HCT116 (cell line): ENCODE measurements around the gene UBAC2. TPM values are rescaled to one million over a fixed set of nuclear protein-coding genes. Genes with fewer than 3 reads are reported as not detected.

Experiments used
- ATAC-seq: fragments of 200-7000 bp; cut with Tn5 transposase; 2 replicates; pipeline ENCODE4 v1.9.1; 2020; ENCODE audit warnings: mild to moderate bottlenecking, moderate library complexity
- BruUV-seq: library from RNA; stranded (reverse); fragments of 400-500 nt; replicated peaks from 2 replicates; lab custom pipeline; 2021; lab: Mats Ljungman, UMichigan
- CTCF ChIA-PET: fragments of 300-600 bp; sonication (Branson Sonifier 250); formaldehyde crosslinking; loops from one replicate; lab custom pipeline; 2021; ENCODE audit warnings: antibody characterized with exemption; lab: Charles Lee
- POLR2A ChIA-PET: fragments of 300-600, 350-600 bp; sonication (Branson Sonifier 250); formaldehyde crosslinking; loops from one replicate; lab custom pipeline; 2021; ENCODE audit warnings: antibody characterized with exemption; lab: Charles Lee
- RAD21 ChIA-PET, 2 experiments: fragments of 300-600 bp; sonication (Branson Sonifier 250); formaldehyde crosslinking; loops; one replicate each; lab custom pipeline; 2023; ENCODE audit warnings: low total read pairs in 2 of 2; ENCODE audit not compliant: uncharacterized antibody in 2 of 2, unreplicated experiment in 2 of 2, low non-redundant PET in 1 of 2; lab: Charles Lee
- DNase-seq: peaks from one replicate; pipeline ENCODE4 v3.0.0-alpha.2; 2010; ENCODE audit warnings: low read depth, low spot score
- H2AFZ ChIP-seq: fragments of 200-600 bp; shearing (Covaris generic), sonication (generic); 2 replicates; pipeline ENCODE4 v1.6.1; 2017; ENCODE audit warnings: low read depth, mixed run types, mixed read lengths, antibody characterized with exemption, low read length; ENCODE audit not compliant: poor library complexity, severe bottlenecking
- H3K27ac ChIP-seq: 2 replicates; pipeline ENCODE4 v1.5.1; 2012; ENCODE audit warnings: low read depth, low read length
- H3K27me3 ChIP-seq: fragments of 200-600 bp; sonication (generic); 2 replicates; pipeline ENCODE4 v1.6.1; 2016; ENCODE audit warnings: mixed run types, low read length, mixed read lengths; ENCODE audit not compliant: insufficient read depth
- H3K36me3 ChIP-seq, 2 experiments: fragments of 200-500 bp in 1 of 2; fragments of 200-600 bp in 1 of 2; sonication (Bioruptor generic) in 1 of 2; sonication (generic) in 1 of 2; 2 replicates each; pipeline versions ENCODE4 v1.5.1 to v1.6.1; 2014 to 2016; ENCODE audit warnings: low read length in 2 of 2, inconsistent platforms in 1 of 2, mixed read lengths in 1 of 2, mixed run types in 1 of 2; ENCODE audit not compliant: insufficient read depth in 2 of 2, control insufficient read depth in 1 of 2
- H3K4me1 ChIP-seq, 2 experiments: fragments of 200-600 bp in 1 of 2; sonication (generic) in 1 of 2; 2 replicates each; pipeline versions ENCODE4 v1.5.1 to v1.6.1; 2012 to 2017; ENCODE audit warnings: low read length in 2 of 2, inconsistent platforms in 1 of 2, mild to moderate bottlenecking in 1 of 2, mixed read lengths in 1 of 2, mixed run types in 1 of 2, moderate library complexity in 1 of 2; ENCODE audit not compliant: insufficient read depth in 2 of 2, control insufficient read depth in 1 of 2
- H3K4me2 ChIP-seq: fragments of 200-600 bp; sonication (generic); 2 replicates; pipeline ENCODE4 v1.6.1; 2017; ENCODE audit warnings: mixed run types, low read length, mixed read lengths
- H3K4me3 ChIP-seq, 2 experiments: fragments of 200-600 bp in 1 of 2; sonication (generic) in 1 of 2; replicated peaks in 1 of 2; 2 replicates each; pipeline ENCODE4 v1.5.1; 2011 to 2016; ENCODE audit warnings: low read length in 2 of 2, control low read depth in 1 of 2, low read depth in 1 of 2, mild to moderate bottlenecking in 1 of 2, mixed read lengths in 1 of 2, mixed run types in 1 of 2
- H3K79me2 ChIP-seq: fragments of 200-600 bp; sonication (generic); 2 replicates; pipeline ENCODE4 v1.6.1; 2017; ENCODE audit warnings: mild to moderate bottlenecking, mixed run types, low read length, moderate library complexity, mixed read lengths; ENCODE audit not compliant: insufficient read depth
- H3K9ac ChIP-seq: fragments of 200-600 bp; sonication (generic); 2 replicates; pipeline ENCODE4 v1.6.1; 2016; ENCODE audit warnings: low read length, mixed read lengths
- H3K9me2 ChIP-seq: fragments of 200-600 bp; sonication (generic), shearing (Covaris generic); 2 replicates; pipeline ENCODE4 v1.6.1; 2017; ENCODE audit warnings: mixed run types, mild to moderate bottlenecking, moderate library complexity; ENCODE audit not compliant: insufficient read depth
- H3K9me3 ChIP-seq, 2 experiments: fragments of 200-500 bp in 1 of 2; fragments of 200-600 bp in 1 of 2; sonication (Bioruptor generic) in 1 of 2; sonication (generic) in 1 of 2; 2 replicates each; pipeline ENCODE4 v1.6.1; 2014 to 2017; ENCODE audit warnings: low read length in 2 of 2, mixed read lengths in 2 of 2, inconsistent platforms in 1 of 2, low read depth in 1 of 2, mild to moderate bottlenecking in 1 of 2, mixed run types in 1 of 2, moderate library complexity in 1 of 2; ENCODE audit not compliant: control insufficient read depth in 1 of 2, insufficient read depth in 1 of 2
- H4K20me1 ChIP-seq: fragments of 200-600 bp; sonication (generic), shearing (Covaris generic); 2 replicates; pipeline ENCODE4 v1.6.1; 2017; ENCODE audit warnings: mixed run types, mild to moderate bottlenecking, moderate library complexity; ENCODE audit not compliant: insufficient read depth
- EZH2phosphoT487 ChIP-seq: fragments of 200-600 bp; IDR thresholded peaks from 2 replicates; pipeline ENCODE4 v1.6.1; 2018; ENCODE audit warnings: antibody characterized with exemption, borderline replicate concordance
- FOSL1 ChIP-seq: IDR thresholded peaks from 2 replicates; pipeline ENCODE4 v1.6.1; 2012; ENCODE audit warnings: low read depth
- JUND ChIP-seq: IDR thresholded peaks from 2 replicates; pipeline ENCODE4 v1.6.1; 2012
- POLR2AphosphoS5 ChIP-seq: IDR thresholded peaks from 2 replicates; pipeline ENCODE4 v1.6.1; 2011; ENCODE audit warnings: mild to moderate bottlenecking, low read depth, low read length, moderate library complexity
- REST ChIP-seq: IDR thresholded peaks from 2 replicates; pipeline ENCODE4 v1.6.1; 2012; ENCODE audit warnings: low read depth
- SP1 ChIP-seq: IDR thresholded peaks from 2 replicates; pipeline ENCODE4 v1.6.1; 2012; ENCODE audit warnings: low read depth
- ZNF274 ChIP-seq: fragments of 200-500 bp; sonication (Bioruptor generic); IDR thresholded peaks from 2 replicates; pipeline ENCODE4 v1.6.1; 2014; ENCODE audit warnings: mild to moderate bottlenecking, low read depth, low read length, inconsistent platforms
- intact Hi-C: fragments of 100-400 bp; cut with micrococcal nuclease; formaldehyde crosslinking; loops from 2 replicates; pipeline ENCODE4 v1.10.0; 2022
- total RNA-seq: library from RNA; stranded (reverse); gene quantifications from one replicate; pipeline ENCODE4 v1.2.1, GENCODE V29; 2021; ENCODE audit not compliant: unreplicated experiment
- TF ChIP-seq, protein P1 (sequence below): IDR thresholded peaks from 2 replicates; pipeline ENCODE4 v1.6.1; 2012

The UBAC2 gene
- total RNA-seq, 1 experiment from 2014 or later = 67.4 TPM

- peak overlapping the region; percentile 43 for H3K9ac ChIP-seq
- peaks cover 22% of the 10 kb centered on the region for H3K79me2 ChIP-seq
- TF ChIP-seq FOSL1 (no peak), JUND (no peak), EZH2phosphoT487 (no peak), POLR2AphosphoS5 (no peak), SP1 (no peak)
- TF ChIP-seq, protein P1, sequence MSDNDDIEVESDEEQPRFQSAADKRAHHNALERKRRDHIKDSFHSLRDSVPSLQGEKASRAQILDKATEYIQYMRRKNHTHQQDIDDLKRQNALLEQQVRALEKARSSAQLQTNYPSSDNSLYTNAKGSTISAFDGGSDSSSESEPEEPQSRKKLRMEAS = no peak
- H3K4me3 ChIP-seq = no peak overlapping the region
- intact Hi-C loops = no loop called here
- CTCF ChIA-PET = interaction anchor here (1.7 kb wide), 1 partner anchor 47 kb away, joined by 4 read pairs; no protein-coding TSS in a partner anchor
- H3K4me2 ChIP-seq = peak overlapping the region; percentile 68
- no TSS peak for BruUV-seq
- H4K20me1 ChIP-seq = no peaks in the 10 kb centered on the region
- peaks cover 85 to 99% of the 10 kb centered on the region in 2 experiments for H3K4me1 ChIP-seq
- no peak overlapping the region for H2AFZ ChIP-seq
- DNase-seq (no peak), ATAC-seq (no peak)
- no peaks in the 10 kb centered on the region for H3K9me2 ChIP-seq
- POLR2A ChIA-PET = no interaction called here
- no peaks in the 10 kb centered on the region for H3K9me3 ChIP-seq
- H3K27ac ChIP-seq = peak overlapping the region; percentile 56; the same call in 1 of the 2 replicates
- RAD21 ChIA-PET = no interaction called here
- H3K36me3 ChIP-seq = no peaks in the 10 kb centered on the region
- no peaks in the 10 kb centered on the region for H3K27me3 ChIP-seq
Measured at GRCh38 chr13:99316657-99317256, 116.1 kb downstream of the UBAC2 start.

GRCh38 chr13:99320693-99321481 lies 120.2 kb downstream of the UBAC2 start:
- Histone ChIP-seq H2AFZ (no peak overlapping the region), H3K27ac (no peak overlapping the region), H3K4me1 (peaks cover 78 to 85% of the 10 kb centered on the region in 2 experiments), H3K79me2 (peaks cover 12% of the 10 kb centered on the region), H3K9me2 (no peaks in the 10 kb centered on the region), H3K36me3 (no peaks in the 10 kb centered on the region), H3K9me3 (no peaks in the 10 kb centered on the region), H4K20me1 (no peaks in the 10 kb centered on the region), H3K4me3 (no peak overlapping the region), H3K4me2 (peak overlapping the region; percentile 64), H3K27me3 (no peaks in the 10 kb centered on the region), H3K9ac (peak overlapping the region; percentile 10; the same call in 1 of the 2 replicates)
- peak; percentile 68 for DNase-seq
- RAD21 ChIA-PET = no interaction called here
- CTCF ChIA-PET = no interaction called here
- BruUV-seq = no TSS peak
- TF ChIP-seq ZNF274 (no peak), REST (no peak)
- POLR2A ChIA-PET = no interaction called here
- ATAC-seq = no peak
- intact Hi-C loops = no loop called here
